PC-3 (cell line): ENCODE results near the gene LHFPL6. TPM values are rescaled to one million over a fixed set of nuclear protein-coding genes. Genes with fewer than 3 reads are reported as not detected.

Experiments
- ATAC-seq: fragments of 200-7000 bp; cut with Tn5 transposase; 2 replicates; pipeline ENCODE4 v1.9.1; 2020; ENCODE audit warnings: mild to moderate bottlenecking, moderate library complexity
- BruUV-seq: library from RNA; stranded (reverse); fragments of 400-500 nt; replicated peaks from 2 replicates; lab custom pipeline; 2021; lab: Mats Ljungman, UMichigan
- CTCF ChIA-PET: fragments of 300-600 bp; sonication (Branson Sonifier 250); formaldehyde crosslinking; loops from one replicate; lab custom pipeline; 2022; ENCODE audit warnings: antibody characterized with exemption; lab: Charles Lee
- POLR2A ChIA-PET: fragments of 300-600 bp; sonication (Branson Sonifier 250); formaldehyde crosslinking; loops from one replicate; lab custom pipeline; 2022; ENCODE audit warnings: antibody characterized with exemption; ENCODE audit not compliant: unreplicated experiment; lab: Charles Lee
- DNase-seq: peaks from one replicate; pipeline ENCODE4 v3.0.0-alpha.2; 2015
- H2AFZ ChIP-seq: fragments of 300-600 bp; sonication (generic); 2 replicates; pipeline ENCODE4 v1.6.0; 2016; ENCODE audit warnings: antibody characterized with exemption, low read length
- H3F3A ChIP-seq: fragments of 300-600 bp; sonication (generic); one replicate; pipeline ENCODE4 v1.6.0; 2017; ENCODE audit warnings: antibody characterized with exemption, low read length, control low read depth, mild to moderate bottlenecking; ENCODE audit not compliant: unreplicated experiment
- H3K27ac ChIP-seq: fragments of 300-600 bp; sonication (generic); 2 replicates; pipeline ENCODE4 v1.5.1; 2016; ENCODE audit warnings: mild to moderate bottlenecking, low read length
- H3K27me3 ChIP-seq: fragments of 300-600 bp; sonication (generic); 2 replicates; pipeline ENCODE4 v1.6.1; 2016; ENCODE audit warnings: low read length, mixed read lengths
- H3K36me3 ChIP-seq: fragments of 300-600 bp; sonication (generic); 2 replicates; pipeline ENCODE4 v1.6.1; 2016; ENCODE audit warnings: low read depth, mixed run types, low read length, mixed read lengths
- H3K4me1 ChIP-seq: fragments of 300-600 bp; sonication (generic); 2 replicates; pipeline ENCODE4 v1.5.1; 2016; ENCODE audit warnings: low read length; ENCODE audit not compliant: insufficient read depth
- H3K4me2 ChIP-seq: fragments of 300-600 bp; sonication (generic); 2 replicates; pipeline ENCODE4 v1.6.0; 2016; ENCODE audit warnings: low read length
- H3K4me3 ChIP-seq: fragments of 300-600 bp; sonication (generic); 2 replicates; pipeline ENCODE4 v1.5.1; 2016; ENCODE audit warnings: mild to moderate bottlenecking, low read length, mixed read lengths
- H3K79me2 ChIP-seq: fragments of 300-600 bp; sonication (generic); 2 replicates; pipeline ENCODE4 v1.6.1; 2017; ENCODE audit warnings: low read length, mixed read lengths
- H3K9ac ChIP-seq: fragments of 300-600 bp; sonication (generic); 2 replicates; pipeline ENCODE4 v1.6.0; 2016; ENCODE audit warnings: mild to moderate bottlenecking, low read length
- H3K9me2 ChIP-seq: fragments of 300-600 bp; sonication (generic); replicated peaks from 2 replicates; pipeline ENCODE4 v1.6.1; 2016; ENCODE audit warnings: mixed run types, low read length, mixed read lengths
- H3K9me3 ChIP-seq: fragments of 300-600 bp; sonication (generic); 2 replicates; pipeline ENCODE4 v1.6.1; 2016; ENCODE audit warnings: low read length, mixed read lengths
- H4K20me1 ChIP-seq: fragments of 300-600 bp; sonication (generic); 2 replicates; pipeline ENCODE4 v1.6.1; 2016; ENCODE audit warnings: low read length, mixed read lengths
- CTCF ChIP-seq: fragments of 300-600 bp; sonication (generic); conservative IDR thresholded peaks from 2 replicates; pipeline ENCODE4 v1.5.1; 2017; ENCODE audit warnings: antibody characterized with exemption, low read depth, mild to moderate bottlenecking, low read length
- EZH2 ChIP-seq: fragments of 300-600 bp; sonication (generic); IDR thresholded peaks from one replicate; pipeline ENCODE4 v1.6.1; 2017; ENCODE audit warnings: antibody characterized with exemption, mild to moderate bottlenecking, low read length; ENCODE audit not compliant: unreplicated experiment
- EZH2phosphoT487 ChIP-seq: fragments of 300-600 bp; sonication (generic); IDR thresholded peaks from 2 replicates; pipeline ENCODE4 v1.6.1; 2018; ENCODE audit warnings: mild to moderate bottlenecking, antibody characterized with exemption, low read length, borderline replicate concordance
- intact Hi-C: fragments of 100-400 bp; cut with micrococcal nuclease; formaldehyde crosslinking; loops from 2 replicates; pipeline ENCODE4 v1.9.0; 2023
- total RNA-seq: library from RNA; depleted of rRNA; stranded (reverse); fragments of >200 nt; gene quantifications from 2 replicates; pipeline ENCODE4 v1.2.3, GENCODE V29; 2014

Gene LHFPL6
- total RNA-seq, 1 experiment from 2014 or later, result 7.8 TPM

DNA sequence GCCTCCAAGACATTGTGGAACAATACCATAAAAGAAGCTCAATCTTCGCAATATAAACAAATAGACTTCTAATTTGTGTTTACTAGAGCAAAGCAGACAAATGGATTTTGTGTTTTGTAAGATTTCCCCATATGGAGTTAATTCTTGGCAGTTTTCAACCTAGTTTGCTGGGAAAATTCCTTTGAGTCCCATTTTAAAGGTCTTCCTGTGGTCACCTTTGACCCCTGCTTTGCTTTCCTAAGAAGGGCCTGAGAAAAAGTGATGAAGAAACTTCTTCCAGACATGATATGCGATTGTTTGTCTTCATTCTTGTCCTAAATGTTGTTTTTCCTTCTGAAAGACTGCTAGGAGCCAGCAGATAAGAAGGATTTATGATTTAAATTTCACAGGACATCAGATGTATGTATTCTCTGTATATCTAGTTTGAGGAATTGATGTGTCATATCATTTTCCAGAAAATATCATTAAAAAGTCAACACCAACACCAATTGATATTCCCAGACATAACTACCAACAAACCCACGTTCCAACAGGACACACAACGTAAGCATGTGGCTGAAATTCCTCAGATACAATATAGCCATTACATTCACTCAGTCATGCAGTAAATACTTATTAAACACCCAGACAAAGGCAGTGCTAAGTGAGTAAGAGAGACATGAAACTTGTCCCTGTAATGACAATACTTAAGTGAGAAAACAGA is 276.4 kb downstream of the LHFPL6 start:
- no peaks in the 10 kb centered on the region for H3K36me3 ChIP-seq
- POLR2A ChIA-PET, result no interaction called here
- no peak overlapping the region for H3K27ac ChIP-seq
- H3K4me1 ChIP-seq, result no peaks in the 10 kb centered on the region
- no peak for ATAC-seq
- no peaks in the 10 kb centered on the region for H3K79me2 ChIP-seq
- DNase-seq, result no peak
- intact Hi-C loops, result no loop called here
- H4K20me1 ChIP-seq, result no peaks in the 10 kb centered on the region
- no peak overlapping the region for H2AFZ ChIP-seq
- no peak overlapping the region for H3K9ac ChIP-seq
- H3K4me3 ChIP-seq, result no peak overlapping the region
- no peaks in the 10 kb centered on the region for H3K9me2 ChIP-seq
- BruUV-seq, result no TSS peak
- CTCF ChIA-PET, result no interaction called here
- TF ChIP-seq CTCF (no peak), EZH2phosphoT487 (no peak), EZH2 (no peak)
- H3F3A ChIP-seq, result no peaks in the 10 kb centered on the region
- no peaks in the 10 kb centered on the region for H3K9me3 ChIP-seq
- H3K4me2 ChIP-seq, result no peak overlapping the region
- H3K27me3 ChIP-seq, result peaks cover 5% of the 10 kb centered on the region

GRCh38 chr13:39324806-39325311 is 278.1 kb downstream of the LHFPL6 start:
- no peaks in the 10 kb centered on the region for H3K9me2 ChIP-seq
- BruUV-seq, result no TSS peak
- no peak overlapping the region for H3K4me3 ChIP-seq
- peaks cover 10% of the 10 kb centered on the region for H3K27me3 ChIP-seq
- intact Hi-C loops, result no loop called here
- ATAC-seq, result no peak
- no peak overlapping the region for H2AFZ ChIP-seq
- H3K9me3 ChIP-seq, result no peaks in the 10 kb centered on the region
- H3K36me3 ChIP-seq, result no peaks in the 10 kb centered on the region
- ChIA-PET CTCF (no interaction called here), POLR2A (no interaction called here)
- H3K79me2 ChIP-seq, result no peaks in the 10 kb centered on the region
- H3K4me2 ChIP-seq, result no peak overlapping the region
- no peaks in the 10 kb centered on the region for H3F3A ChIP-seq
- no peak overlapping the region for H3K27ac ChIP-seq
- no peaks in the 10 kb centered on the region for H3K4me1 ChIP-seq
- DNase-seq, result no peak
- no peak overlapping the region for H3K9ac ChIP-seq
- H4K20me1 ChIP-seq, result no peaks in the 10 kb centered on the region
- no peak for TF ChIP-seq EZH2

DNA sequence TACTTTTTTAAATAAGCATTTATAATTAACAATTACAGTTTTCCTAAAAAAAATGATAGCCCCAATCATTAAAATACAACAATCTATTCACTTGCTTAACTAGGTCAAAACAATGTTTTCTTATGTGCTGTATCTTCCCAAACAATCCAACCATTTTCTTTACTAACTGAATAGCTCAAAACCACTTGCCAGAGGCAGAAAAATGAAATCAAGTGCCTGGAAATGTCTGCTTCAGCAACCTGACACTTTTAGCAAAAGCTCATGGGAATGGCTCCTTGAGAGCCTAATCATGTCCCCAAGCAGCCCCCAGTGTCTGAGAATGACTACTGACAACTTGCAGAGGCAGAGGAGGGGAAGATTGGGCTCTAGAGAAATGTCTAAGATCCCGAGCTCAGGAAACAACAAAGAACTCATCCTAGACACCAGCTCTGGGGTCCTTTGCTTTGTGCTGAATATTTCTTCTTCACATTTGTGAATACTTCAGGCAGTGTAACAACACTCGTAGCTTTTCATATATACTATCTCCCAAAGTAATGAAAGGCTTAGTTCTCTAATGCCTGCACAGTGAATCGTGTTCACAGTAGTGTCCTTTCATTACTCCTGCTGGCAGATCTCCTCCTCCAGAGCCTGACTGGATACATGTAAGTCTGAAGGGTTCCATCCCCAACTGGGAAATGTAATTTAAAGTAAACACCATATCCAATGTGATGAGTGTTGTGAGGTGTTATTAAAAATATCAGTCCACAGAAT is 280.0 kb downstream of the LHFPL6 start:
- H3F3A ChIP-seq, result no peaks in the 10 kb centered on the region
- H4K20me1 ChIP-seq, result no peaks in the 10 kb centered on the region
- H3K79me2 ChIP-seq, result no peaks in the 10 kb centered on the region
- no peak overlapping the region for H2AFZ ChIP-seq
- BruUV-seq, result no TSS peak
- H3K4me1 ChIP-seq, result no peaks in the 10 kb centered on the region
- H3K27me3 ChIP-seq, result peaks cover 10% of the 10 kb centered on the region
- ATAC-seq, result no peak
- no peaks in the 10 kb centered on the region for H3K36me3 ChIP-seq
- H3K4me2 ChIP-seq, result no peak overlapping the region
- no peak overlapping the region for H3K27ac ChIP-seq
- H3K4me3 ChIP-seq, result no peak overlapping the region
- no peak for DNase-seq
- no peak overlapping the region for H3K9ac ChIP-seq
- ChIA-PET POLR2A (interaction anchor here (0.6 kb wide), 1 partner anchor 182 kb away, joined by 5 read pairs; no protein-coding TSS in a partner anchor), CTCF (no interaction called here)
- intact Hi-C loops, result no loop called here
- no peak for TF ChIP-seq CTCF
- TF ChIP-seq EZH2, result no peak
- no peak for TF ChIP-seq EZH2phosphoT487
- H3K9me3 ChIP-seq, result no peaks in the 10 kb centered on the region
- H3K9me2 ChIP-seq, result no peaks in the 10 kb centered on the region
